Upper lobe of right lung (tissue), 1 donor: ENCODE results near the gene CEMIP. TPM values are rescaled to one million over a fixed set of nuclear protein-coding genes. Genes with fewer than 3 reads are reported as not detected.

ENCODE experiments used
- ATAC-seq: fragments of 200-7000 bp; cut with Tn5 transposase; one replicate; pipeline ENCODE4 v1.9.1; 2020; ENCODE audit warnings: mild to moderate bottlenecking, moderate library complexity
- DNase-seq: peaks from one replicate; pipeline ENCODE4 v3.0.0-alpha.2; 2020
- H3K27ac ChIP-seq: fragments of 200-600 bp; one replicate; pipeline ENCODE4 v1.8.0; 2022
- H3K27me3 ChIP-seq: fragments of 200-600 bp; one replicate; pipeline ENCODE4 v1.8.0; 2022; ENCODE audit warnings: mild to moderate bottlenecking
- H3K36me3 ChIP-seq: fragments of 200-600 bp; one replicate; pipeline ENCODE4 v1.8.0; 2022
- H3K4me1 ChIP-seq: fragments of 200-600 bp; one replicate; pipeline ENCODE4 v1.8.0; 2022
- H3K4me3 ChIP-seq: fragments of 200-600 bp; one replicate; pipeline ENCODE4 v1.8.0; 2022; ENCODE audit warnings: mild to moderate bottlenecking
- H3K9me3 ChIP-seq: fragments of 200-600 bp; one replicate; pipeline ENCODE4 v1.8.0; 2022
- intact Hi-C: fragments of 100-400 bp; cut with DNase I; formaldehyde crosslinking; loops from one replicate; pipeline ENCODE4 v1.11.0; 2022
- total RNA-seq: library from RNA; stranded (reverse); fragmentation: NEBNext Ultra II Directional; extraction: Animal tissue kit (Norgen Biotek cat#: 25700); gene quantifications from one replicate; pipeline ENCODE4 v1.2.1, GENCODE V29; 2021
- TF ChIP-seq, protein P1 (sequence below): fragments of 200-600 bp; IDR thresholded peaks from one replicate; pipeline ENCODE4 v1.8.0; 2022; ENCODE audit warnings: antibody characterized with exemption
- donor health status: DM: no; HTN: yes; CAD: no; lungs with severe emphysema.

CEMIP gene
- total RNA-seq, 1 donor from 2014 or later: 17.3 TPM

DNA sequence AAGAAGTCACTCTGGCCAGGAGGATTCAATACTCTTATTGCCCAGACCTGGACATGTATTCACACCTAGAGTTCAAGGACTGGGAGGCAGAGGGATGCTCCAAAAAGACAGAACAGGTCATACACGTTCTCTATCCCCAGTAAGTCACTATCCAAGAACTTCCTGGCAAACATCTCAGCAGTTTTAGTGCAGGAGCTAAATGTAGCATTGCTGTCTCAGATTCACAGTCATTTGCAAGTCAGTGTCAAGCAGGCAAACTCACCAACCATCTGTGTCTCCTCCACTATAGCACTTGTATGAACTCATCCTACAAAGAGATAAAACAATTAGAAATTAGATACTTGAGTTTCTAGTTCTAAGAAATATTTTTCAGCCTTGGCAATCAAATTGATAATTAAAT, 45.7 kb upstream of the CEMIP start:
- TF ChIP-seq, protein P1, sequence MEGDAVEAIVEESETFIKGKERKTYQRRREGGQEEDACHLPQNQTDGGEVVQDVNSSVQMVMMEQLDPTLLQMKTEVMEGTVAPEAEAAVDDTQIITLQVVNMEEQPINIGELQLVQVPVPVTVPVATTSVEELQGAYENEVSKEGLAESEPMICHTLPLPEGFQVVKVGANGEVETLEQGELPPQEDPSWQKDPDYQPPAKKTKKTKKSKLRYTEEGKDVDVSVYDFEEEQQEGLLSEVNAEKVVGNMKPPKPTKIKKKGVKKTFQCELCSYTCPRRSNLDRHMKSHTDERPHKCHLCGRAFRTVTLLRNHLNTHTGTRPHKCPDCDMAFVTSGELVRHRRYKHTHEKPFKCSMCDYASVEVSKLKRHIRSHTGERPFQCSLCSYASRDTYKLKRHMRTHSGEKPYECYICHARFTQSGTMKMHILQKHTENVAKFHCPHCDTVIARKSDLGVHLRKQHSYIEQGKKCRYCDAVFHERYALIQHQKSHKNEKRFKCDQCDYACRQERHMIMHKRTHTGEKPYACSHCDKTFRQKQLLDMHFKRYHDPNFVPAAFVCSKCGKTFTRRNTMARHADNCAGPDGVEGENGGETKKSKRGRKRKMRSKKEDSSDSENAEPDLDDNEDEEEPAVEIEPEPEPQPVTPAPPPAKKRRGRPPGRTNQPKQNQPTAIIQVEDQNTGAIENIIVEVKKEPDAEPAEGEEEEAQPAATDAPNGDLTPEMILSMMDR: no peak
- Histone ChIP-seq H3K4me3 (no peak overlapping the region), H3K27ac (no peak overlapping the region), H3K9me3 (no peaks in the 10 kb centered on the region), H3K36me3 (no peaks in the 10 kb centered on the region), H3K4me1 (peaks cover 19% of the 10 kb centered on the region), H3K27me3 (no peaks in the 10 kb centered on the region)
- intact Hi-C loops: no loop called here
- ATAC-seq (no peak), DNase-seq (no peak)

- TF ChIP-seq, protein P1: no peak
- H3K4me1 ChIP-seq: peaks cover 28% of the 10 kb centered on the region
- intact Hi-C loops: no loop called here
- DNase-seq: no peak
- H3K36me3 ChIP-seq: no peaks in the 10 kb centered on the region
- ATAC-seq: no peak
- no peaks in the 10 kb centered on the region for H3K27me3 ChIP-seq
- no peak overlapping the region for H3K27ac ChIP-seq
- no peak overlapping the region for H3K4me3 ChIP-seq
- no peaks in the 10 kb centered on the region for H3K9me3 ChIP-seq
These were observed 43.8 kb upstream of the CEMIP start for GRCh38 chr15:80735344-80735743.

DNA sequence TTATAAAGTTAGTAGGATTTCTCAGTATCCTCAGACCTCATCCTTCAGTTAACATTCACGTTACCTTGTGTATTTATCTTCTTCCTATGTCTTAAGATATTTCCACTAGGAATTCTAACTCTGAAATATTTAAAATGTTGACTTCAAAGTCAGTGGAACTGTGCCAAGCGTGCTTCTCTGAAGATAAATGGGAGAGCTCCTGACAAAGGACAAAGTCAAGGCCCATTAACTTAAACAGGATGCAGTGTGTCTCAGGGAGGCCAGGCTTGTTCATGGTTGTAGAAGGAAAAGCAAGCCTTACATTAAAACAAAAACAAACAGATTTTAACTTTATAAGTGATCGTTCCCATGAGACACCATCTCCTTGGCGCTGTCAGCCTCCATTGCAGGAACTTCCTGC, 42.6 kb upstream of the CEMIP start:
- TF ChIP-seq, protein P1: no peak
- intact Hi-C loops: no loop called here
- H3K4me1 ChIP-seq: peaks cover 25% of the 10 kb centered on the region
- H3K27me3 ChIP-seq: no peaks in the 10 kb centered on the region
- no peak overlapping the region for H3K4me3 ChIP-seq
- DNase-seq (no peak), ATAC-seq (no peak)
- H3K36me3 ChIP-seq: no peaks in the 10 kb centered on the region
- no peaks in the 10 kb centered on the region for H3K9me3 ChIP-seq
- H3K27ac ChIP-seq: no peak overlapping the region

GRCh38 chr15:80739919-80740318, 39.3 kb upstream of the CEMIP start:
- no peak for DNase-seq
- H3K27me3 ChIP-seq: no peaks in the 10 kb centered on the region
- peaks cover 45% of the 10 kb centered on the region for H3K4me1 ChIP-seq
- peak; percentile 83 for ATAC-seq
- no peaks in the 10 kb centered on the region for H3K36me3 ChIP-seq
- no peak overlapping the region for H3K27ac ChIP-seq
- no peak overlapping the region for H3K4me3 ChIP-seq
- no peaks in the 10 kb centered on the region for H3K9me3 ChIP-seq
- intact Hi-C loops: no loop called here
- TF ChIP-seq, protein P1: no peak

- TF ChIP-seq, protein P1: no peak
- DNase-seq (no peak), ATAC-seq (no peak)
- H3K27ac ChIP-seq: no peak overlapping the region
- no peaks in the 10 kb centered on the region for H3K36me3 ChIP-seq
- H3K4me3 ChIP-seq: no peak overlapping the region
- no peaks in the 10 kb centered on the region for H3K27me3 ChIP-seq
- H3K9me3 ChIP-seq: no peaks in the 10 kb centered on the region
- intact Hi-C loops: no loop called here
- H3K4me1 ChIP-seq: peaks cover 54% of the 10 kb centered on the region
These were observed 37.1 kb upstream of the CEMIP start for GRCh38 chr15:80742081-80742480.

DNA sequence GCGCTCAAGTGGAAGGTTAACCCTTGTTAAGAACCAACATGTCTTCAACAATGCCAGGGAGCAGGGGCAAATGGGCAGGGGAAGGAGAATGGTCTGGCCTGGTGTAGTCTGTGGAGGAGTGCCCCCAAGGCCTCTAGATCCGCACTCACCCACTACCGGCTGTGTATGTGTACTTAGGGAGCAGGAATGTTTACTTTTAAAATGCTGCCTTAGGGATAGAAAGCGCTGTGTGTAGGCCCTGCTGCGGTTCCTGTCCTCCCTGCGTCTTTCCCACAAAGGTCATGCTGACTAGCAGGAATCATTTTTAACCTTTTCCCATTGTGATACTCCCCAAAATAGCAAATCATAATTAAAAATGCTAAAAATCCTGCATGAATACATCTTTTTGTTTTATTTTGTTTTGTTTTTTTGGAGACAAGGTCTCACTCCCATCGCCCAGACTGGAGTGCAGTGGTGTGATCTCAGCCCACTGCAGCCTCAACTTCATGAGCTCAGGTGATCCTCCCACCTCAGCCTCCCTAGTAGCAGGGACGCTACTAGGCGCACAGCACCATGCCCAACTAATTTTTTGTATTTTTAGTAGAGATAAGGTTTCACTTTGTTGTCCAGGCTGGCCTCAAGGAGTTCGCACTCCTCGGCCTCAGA, 35.9 kb upstream of the CEMIP start:
- Histone ChIP-seq H3K9me3 (no peaks in the 10 kb centered on the region), H3K4me3 (no peak overlapping the region), H3K4me1 (peaks cover 58% of the 10 kb centered on the region), H3K27me3 (no peaks in the 10 kb centered on the region), H3K27ac (peak overlapping the region; percentile 45), H3K36me3 (no peaks in the 10 kb centered on the region)
- intact Hi-C loops: no loop called here
- TF ChIP-seq, protein P1: no peak
- DNase-seq (no peak), ATAC-seq (peak; percentile 79)
